T-cell (primary cell): Measurements from ENCODE around the gene CHGA. TPM values are rescaled to one million over a fixed set of nuclear protein-coding genes. Genes with fewer than 3 reads are reported as not detected.

ENCODE experiments used
- ATAC-seq, 4 experiments: fragments of 200-7000 bp in 3 of 4; fragments of 150-1000 bp in 1 of 4; cut with Tn5 transposase; replicated peaks in 1 of 4; 1 replicate in 3 of 4; 2 replicates in 1 of 4; pipeline ENCODE4 v1.10.0; 2021; ENCODE audit warnings: moderate library complexity in 3 of 4, mild to moderate bottlenecking in 2 of 4, moderate number of reproducible peaks in 1 of 4
- CTCF ChIA-PET, 2 donors: fragments of 300-600 bp; sonication (Branson Sonifier 250); formaldehyde crosslinking; loops; one replicate each; lab custom pipeline; 2022; ENCODE audit warnings: antibody characterized with exemption in 2 of 2; lab: Charles Lee
- POLR2A ChIA-PET, 2 donors: fragments of 300-600 bp; sonication (Branson Sonifier 250); formaldehyde crosslinking; loops; one replicate each; lab custom pipeline; 2022; ENCODE audit warnings: antibody characterized with exemption in 2 of 2; lab: Charles Lee
- DNase-seq, 35 experiments: peaks; one replicate each; pipeline versions ENCODE4 v3.0.0 to v3.0.0-alpha.2; 2013 to 2023
- H3K27ac ChIP-seq: one replicate; pipeline ENCODE4 v1.5.1; 2013; ENCODE audit warnings: low read length
- H3K27me3 ChIP-seq, 2 experiments: replicated peaks in 1 of 2; 1 replicate in 1 of 2; 2 replicates in 1 of 2; pipeline versions ENCODE4 v1.6.1 to v1.7.0; 2013; ENCODE audit warnings: low read length in 1 of 2, mixed read lengths in 1 of 2; ENCODE audit not compliant: control insufficient read depth in 2 of 2, insufficient read depth in 2 of 2; ENCODE audit errors: extremely low read depth in 1 of 2
- H3K36me3 ChIP-seq, 2 donors: 1 replicate in 1 of 2; 2 replicates in 1 of 2; pipeline versions ENCODE4 v1.6.1 to v1.7.0; 2013; ENCODE audit warnings: low read length in 1 of 2; ENCODE audit not compliant: control insufficient read depth in 2 of 2, insufficient read depth in 1 of 2; ENCODE audit errors: extremely low read depth in 1 of 2
- H3K4me1 ChIP-seq, 2 experiments: 1 replicate in 1 of 2; 2 replicates in 1 of 2; pipeline versions ENCODE4 v1.6.1 to v1.7.0; 2013; ENCODE audit warnings: low read length in 2 of 2, mixed read lengths in 1 of 2; ENCODE audit not compliant: insufficient read depth in 2 of 2, control insufficient read depth in 1 of 2; ENCODE audit errors: extremely low read depth in 1 of 2
- H3K4me3 ChIP-seq, 2 donors: 1 replicate in 1 of 2; 2 replicates in 1 of 2; pipeline versions ENCODE4 v1.5.1 to v1.7.0; 2013; ENCODE audit warnings: mild to moderate bottlenecking in 2 of 2, low read length in 1 of 2, moderate library complexity in 1 of 2; ENCODE audit not compliant: control insufficient read depth in 1 of 2; ENCODE audit errors: extremely low read depth in 1 of 2
- H3K9me3 ChIP-seq: 2 replicates; pipeline ENCODE4 v1.7.0; 2013
- H3K27ac Mint-ChIP-seq, 2 donors: one replicate each; pipeline ENCODE4 v1.8.0; 2020 to 2021; ENCODE audit warnings: mild to moderate bottlenecking in 2 of 2, mixed read lengths in 2 of 2
- H3K27me3 Mint-ChIP-seq, 2 donors: one replicate each; pipeline ENCODE4 v1.8.0; 2021 to 2022; ENCODE audit warnings: mixed read lengths in 2 of 2
- H3K36me3 Mint-ChIP-seq: one replicate; pipeline ENCODE4 v1.8.0; 2021; ENCODE audit warnings: mixed read lengths
- H3K4me1 Mint-ChIP-seq, 3 donors: one replicate each; pipeline ENCODE4 v1.8.0; 2020 to 2022; ENCODE audit warnings: mixed read lengths in 3 of 3, mild to moderate bottlenecking in 1 of 3
- H3K4me3 Mint-ChIP-seq, 3 donors: one replicate each; pipeline ENCODE4 v1.8.0; 2020 to 2022; ENCODE audit warnings: mild to moderate bottlenecking in 3 of 3, mixed read lengths in 3 of 3, moderate library complexity in 3 of 3
- H3K9me3 Mint-ChIP-seq, 3 donors: one replicate each; pipeline ENCODE4 v1.8.0; 2020 to 2022; ENCODE audit warnings: mixed read lengths in 3 of 3
- WGBS: methylation state at CpG from one replicate; pipeline ENCODE4 v1.1.5; 2013; ENCODE audit warnings: missing lambda C conversion rate; ENCODE audit not compliant: insufficient coverage; 5-methylcytosine and 5-hydroxymethylcytosine counted together
- total RNA-seq, 35 experiments: library from RNA in 6 of 35; stranded (reverse) in 6 of 35; fragments of 120-200 nt in 1 of 35; gene quantifications; one replicate each; pipeline versions ENCODE4 v1.2.1 to v1.2.4 and lab custom pipeline; 2013 to 2026

The CHGA gene
- total RNA-seq, 5 donors from 2014 or later (not counting 1 experiment from before 2014, with no cell fraction given), result 0.18 TPM; not detected in 4

DNA sequence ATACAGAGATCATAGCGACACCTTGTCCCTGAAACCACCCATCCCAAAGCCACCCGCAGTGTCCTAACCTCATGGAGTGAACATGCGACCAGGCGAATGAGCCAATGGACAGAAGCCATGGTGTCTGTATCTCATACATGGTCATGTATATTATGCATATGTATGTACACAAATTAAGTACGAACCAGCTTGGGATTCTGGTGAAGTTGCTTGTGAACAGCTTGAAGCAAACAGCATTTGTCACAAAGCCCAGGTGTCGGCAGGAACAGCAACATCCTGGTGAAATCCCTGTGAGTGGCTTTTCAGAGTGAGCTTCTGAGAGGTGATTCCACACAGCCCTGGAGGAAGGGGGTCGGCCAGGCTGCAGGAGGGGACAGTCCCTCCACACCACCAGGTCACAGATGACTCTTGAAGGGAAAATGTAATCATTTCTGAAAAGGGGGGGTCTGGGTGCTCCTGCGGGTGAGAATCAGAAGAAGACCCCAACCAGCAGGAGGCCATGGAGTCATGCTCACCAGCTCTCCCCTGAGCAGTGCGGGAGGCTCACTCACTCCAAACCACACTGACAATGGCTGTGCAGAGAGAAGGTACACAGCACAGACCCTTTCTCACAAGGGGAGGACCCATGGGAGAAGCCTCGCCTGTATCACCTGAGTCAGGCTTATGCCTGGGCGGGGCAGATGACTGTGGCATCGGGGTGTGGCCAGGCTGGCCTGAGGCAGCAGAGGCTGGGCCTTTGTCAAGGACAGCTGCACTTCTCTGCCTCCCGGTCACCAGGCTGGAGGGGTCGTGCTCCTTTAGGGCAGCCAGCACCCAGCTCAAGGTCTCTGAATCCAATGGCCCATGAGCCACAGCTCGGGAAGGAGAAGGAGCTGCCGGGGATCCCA, 14.3 kb downstream of the CHGA start:
- Mint-ChIP-seq H3K4me3 (no peak overlapping the region), H3K4me1 (no peaks in the 10 kb centered on the region), H3K27me3 (no peaks in the 10 kb centered on the region), H3K27ac (no peak overlapping the region), H3K36me3 (peaks cover 4% of the 10 kb centered on the region), H3K9me3 (no peaks in the 10 kb centered on the region)
- POLR2A ChIA-PET, result no interaction called here
- 87% methylated on average over 6 of the region's 16 CpGs for WGBS
- Histone ChIP-seq H3K27me3 (no peaks in the 10 kb centered on the region), H3K9me3 (no peaks in the 10 kb centered on the region), H3K4me1 (no peaks in the 10 kb centered on the region), H3K36me3 (peaks cover 7 to 15% of the 10 kb centered on the region in 2 donors), H3K27ac (no peak overlapping the region), H3K4me3 (no peak overlapping the region)
- CTCF ChIA-PET, result no interaction called here
- DNase-seq, result no peak
- ATAC-seq, result no peak

- no peak overlapping the region for H3K27ac Mint-ChIP-seq
- H3K9me3 ChIP-seq, result no peaks in the 10 kb centered on the region
- 96% methylated on average over 8 of the region's 9 CpGs for WGBS
Observed at GRCh38 chr14:92938235-92938875, 15.4 kb downstream of the CHGA start.

GRCh38 chr14:92938890-92939671, 16.1 kb downstream of the CHGA start:
- H3K4me1 ChIP-seq, result no peaks in the 10 kb centered on the region
- H3K4me3 Mint-ChIP-seq, result no peak overlapping the region
- no peaks in the 10 kb centered on the region for H3K9me3 ChIP-seq
- CTCF ChIA-PET, result interaction anchor here in 1 of 2 donors (0.6 kb wide), 1 partner anchor 30 kb away, joined by 4 read pairs; no protein-coding TSS in a partner anchor
- H3K36me3 ChIP-seq, result peaks cover 15 to 16% of the 10 kb centered on the region in 2 donors
- H3K27me3 ChIP-seq, result no peaks in the 10 kb centered on the region
- 92% methylated on average over 25 of the region's 27 CpGs for WGBS
- H3K36me3 Mint-ChIP-seq, result peaks cover 10% of the 10 kb centered on the region
- no peak overlapping the region for H3K27ac ChIP-seq
- no peak for ATAC-seq
- H3K27ac Mint-ChIP-seq, result no peak overlapping the region
- no peaks in the 10 kb centered on the region for H3K27me3 Mint-ChIP-seq
- POLR2A ChIA-PET, result interaction anchor here in 1 of 2 donors (0.5 kb wide), 1 partner anchor 61 kb away, joined by 3 read pairs; no protein-coding TSS in a partner anchor
- no peaks in the 10 kb centered on the region for H3K4me1 Mint-ChIP-seq
- no peak for DNase-seq
- H3K9me3 Mint-ChIP-seq, result no peaks in the 10 kb centered on the region
- H3K4me3 ChIP-seq, result no peak overlapping the region

More at GRCh38 chr14:92938235-92938875, 15.4 kb downstream of the CHGA start:
- no peak overlapping the region for H3K4me3 Mint-ChIP-seq
- no peak for ATAC-seq
- peaks cover 10% of the 10 kb centered on the region for H3K36me3 Mint-ChIP-seq
- Histone ChIP-seq H3K27me3 (no peaks in the 10 kb centered on the region), H3K27ac (no peak overlapping the region), H3K4me1 (no peaks in the 10 kb centered on the region), H3K4me3 (no peak overlapping the region), H3K36me3 (peaks cover 15 to 16% of the 10 kb centered on the region in 2 donors)
- DNase-seq, result no peak
- no peaks in the 10 kb centered on the region for H3K9me3 Mint-ChIP-seq
- H3K27me3 Mint-ChIP-seq, result no peaks in the 10 kb centered on the region
- POLR2A ChIA-PET, result no interaction called here
- H3K4me1 Mint-ChIP-seq, result no peaks in the 10 kb centered on the region
- CTCF ChIA-PET, result interaction anchor here in 1 of 2 donors (0.6 kb wide), 1 partner anchor 29 kb away, joined by 4 read pairs; no protein-coding TSS in a partner anchor

- Histone ChIP-seq H3K27ac (no peak overlapping the region), H3K4me1 (no peaks in the 10 kb centered on the region), H3K4me3 (no peak overlapping the region), H3K36me3 (peaks cover 16% of the 10 kb centered on the region in 2 donors), H3K27me3 (no peaks in the 10 kb centered on the region), H3K9me3 (no peaks in the 10 kb centered on the region)
- Mint-ChIP-seq H3K9me3 (no peaks in the 10 kb centered on the region), H3K27ac (no peak overlapping the region), H3K4me1 (no peaks in the 10 kb centered on the region), H3K4me3 (no peak overlapping the region), H3K27me3 (no peaks in the 10 kb centered on the region), H3K36me3 (peaks cover 16% of the 10 kb centered on the region)
- ChIA-PET POLR2A (interaction anchor here in 1 of 2 donors (0.5 kb wide), 1 partner anchor 61 kb away, joined by 3 read pairs; no protein-coding TSS in a partner anchor), CTCF (no interaction called here)
- WGBS, result 89% methylated on average over 11 of the region's 12 CpGs
- DNase-seq, result no peak
- no peak for ATAC-seq
Observed at GRCh38 chr14:92939699-92940098, 16.7 kb downstream of the CHGA start.

GRCh38 chr14:92940543-92940942, 17.6 kb downstream of the CHGA start:
- H3K27me3 ChIP-seq, result no peaks in the 10 kb centered on the region
- H3K27ac ChIP-seq, result no peak overlapping the region
- H3K9me3 Mint-ChIP-seq, result no peaks in the 10 kb centered on the region
- no peak overlapping the region for H3K4me3 ChIP-seq
- 100% methylated on average over 3 of the region's 11 CpGs for WGBS
- no peak overlapping the region for H3K27ac Mint-ChIP-seq
- no peaks in the 10 kb centered on the region for H3K9me3 ChIP-seq
- no peak overlapping the region for H3K4me3 Mint-ChIP-seq
- H3K4me1 Mint-ChIP-seq, result no peaks in the 10 kb centered on the region
- H3K36me3 Mint-ChIP-seq, result peaks cover 20% of the 10 kb centered on the region
- DNase-seq (no peak), ATAC-seq (no peak)
- POLR2A ChIA-PET, result no interaction called here
- CTCF ChIA-PET, result no interaction called here
- no peaks in the 10 kb centered on the region for H3K27me3 Mint-ChIP-seq
- H3K36me3 ChIP-seq, result peaks cover 23 to 25% of the 10 kb centered on the region in 2 donors
- no peaks in the 10 kb centered on the region for H3K4me1 ChIP-seq

GRCh38 chr14:92941531-92941930, 18.6 kb downstream of the CHGA start:
- H3K4me1 ChIP-seq, result no peaks in the 10 kb centered on the region
- Mint-ChIP-seq H3K4me3 (no peak overlapping the region), H3K9me3 (no peaks in the 10 kb centered on the region), H3K27ac (no peak overlapping the region), H3K36me3 (peaks cover 24% of the 10 kb centered on the region), H3K27me3 (no peaks in the 10 kb centered on the region), H3K4me1 (no peaks in the 10 kb centered on the region)
- H3K27ac ChIP-seq, result no peak overlapping the region
- DNase-seq, result no peak
- no peaks in the 10 kb centered on the region for H3K9me3 ChIP-seq
- no peaks in the 10 kb centered on the region for H3K27me3 ChIP-seq
- WGBS, result 97% methylated on average over 24 of the region's 30 CpGs
- ChIA-PET POLR2A (no interaction called here), CTCF (no interaction called here)
- no peak overlapping the region for H3K4me3 ChIP-seq
- no peak for ATAC-seq
- peaks cover 22 to 33% of the 10 kb centered on the region in 2 donors for H3K36me3 ChIP-seq
